MM.1S (cell line): ENCODE data around the gene DCTN2.
"Not testable (repeated sequence)": the region's sequence is repeated elsewhere in the genome, so short reads cannot be mapped to it uniquely, and the experiment has no call there.

Source experiments
- DNase-seq: peaks from one replicate; pipeline ENCODE4 v3.0.0-alpha.2; 2015
- H2AFZ ChIP-seq: fragments of 300-600 bp; sonication (generic); 2 replicates; pipeline ENCODE4 v1.6.0; 2016; ENCODE audit warnings: antibody characterized with exemption, low read length
- H3F3A ChIP-seq: fragments of 300-600 bp; sonication (generic); 2 replicates; pipeline ENCODE4 v1.6.1; 2016; ENCODE audit warnings: mild to moderate bottlenecking, antibody characterized with exemption, low read length, moderate library complexity, mixed read lengths; ENCODE audit not compliant: insufficient read depth
- H3K27ac ChIP-seq: fragments of 300-600 bp; sonication (generic); 2 replicates; pipeline ENCODE4 v1.5.1; 2016; ENCODE audit warnings: mild to moderate bottlenecking, low read length
- H3K27me3 ChIP-seq: fragments of 300-600 bp; sonication (generic); replicated peaks from 2 replicates; pipeline ENCODE4 v1.6.0; 2016; ENCODE audit warnings: low read length; ENCODE audit not compliant: insufficient read depth
- H3K36me3 ChIP-seq: fragments of 300-600 bp; sonication (generic); replicated peaks from 2 replicates; pipeline ENCODE4 v1.6.1; 2016; ENCODE audit warnings: mild to moderate bottlenecking, low read length, mixed read lengths; ENCODE audit not compliant: insufficient read depth
- H3K4me1 ChIP-seq: fragments of 300-600 bp; sonication (generic); 2 replicates; pipeline ENCODE4 v1.6.1; 2016; ENCODE audit warnings: low read length, mixed read lengths
- H3K4me2 ChIP-seq: fragments of 300-600 bp; sonication (generic); 2 replicates; pipeline ENCODE4 v1.6.0; 2016; ENCODE audit warnings: low read depth, low read length
- H3K4me3 ChIP-seq: fragments of 300-600 bp; sonication (generic); 2 replicates; pipeline ENCODE4 v1.5.1; 2016; ENCODE audit warnings: low read length, mixed read lengths
- H3K79me2 ChIP-seq: fragments of 300-600 bp; sonication (generic); 2 replicates; pipeline ENCODE4 v1.6.1; 2016; ENCODE audit warnings: mixed run types, low read length, mixed read lengths
- H3K9ac ChIP-seq: fragments of 300-600 bp; sonication (generic); 2 replicates; pipeline ENCODE4 v1.6.1; 2016; ENCODE audit warnings: low read length, mixed read lengths
- H3K9me2 ChIP-seq: fragments of 300-600 bp; sonication (generic); replicated peaks from 2 replicates; pipeline ENCODE4 v1.6.1; 2016; ENCODE audit warnings: mild to moderate bottlenecking, low read length, mixed read lengths; ENCODE audit not compliant: insufficient read depth
- H3K9me3 ChIP-seq: fragments of 300-600 bp; sonication (generic); replicated peaks from 2 replicates; pipeline ENCODE4 v1.6.1; 2016; ENCODE audit warnings: mild to moderate bottlenecking, low read length, mixed read lengths; ENCODE audit not compliant: insufficient read depth
- H4K20me1 ChIP-seq: fragments of 300-600 bp; sonication (generic); 2 replicates; pipeline ENCODE4 v1.6.1; 2016; ENCODE audit warnings: mild to moderate bottlenecking, low read length, moderate library complexity, mixed read lengths; ENCODE audit not compliant: insufficient read depth
- CTCF ChIP-seq: fragments of 300-600 bp; sonication (generic); IDR thresholded peaks from 2 replicates; pipeline ENCODE4 v1.5.1; 2016; ENCODE audit warnings: antibody characterized with exemption, low read length, mixed read lengths
- EZH2 ChIP-seq: fragments of 300-600 bp; sonication (generic); optimal IDR thresholded peaks from 2 replicates; pipeline ENCODE3; 2017; ENCODE audit warnings: low read depth, mild to moderate bottlenecking, antibody characterized with exemption, low read length, mixed read lengths
- EZH2phosphoT487 ChIP-seq: fragments of 300-600 bp; sonication (generic); IDR thresholded peaks from 2 replicates; pipeline ENCODE4 v1.6.1; 2018; ENCODE audit warnings: antibody characterized with exemption, low read length

Gene DCTN2

GRCh38 chr12:57518176-57518919 lies 28.6 kb downstream of the DCTN2 start:
- H3K9me2 ChIP-seq, result no peaks in the 10 kb centered on the region
- H3K79me2 ChIP-seq, result peaks cover 43% of the 10 kb centered on the region
- H3K9ac ChIP-seq, result no peak overlapping the region
- no peak overlapping the region for H3K27ac ChIP-seq
- TF ChIP-seq EZH2phosphoT487 (no peak), CTCF (no peak), EZH2 (no peak)
- H3K9me3 ChIP-seq, result no peaks in the 10 kb centered on the region
- peaks cover 50% of the 10 kb centered on the region for H3F3A ChIP-seq
- no peaks in the 10 kb centered on the region for H3K27me3 ChIP-seq
- no peaks in the 10 kb centered on the region for H4K20me1 ChIP-seq
- peak overlapping the region; percentile 83 for H3K4me2 ChIP-seq
- H3K36me3 ChIP-seq, result peaks cover 18% of the 10 kb centered on the region
- H2AFZ ChIP-seq, result no peak overlapping the region
- no peak overlapping the region for H3K4me3 ChIP-seq
- peaks cover 19% of the 10 kb centered on the region for H3K4me1 ChIP-seq
- no peak for DNase-seq

GRCh38 chr12:57517718-57518117 lies 29.3 kb downstream of the DCTN2 start:
- H3K27me3 ChIP-seq, H3K9me3 ChIP-seq, H3K4me3 ChIP-seq, H2AFZ ChIP-seq, H3K27ac ChIP-seq, H3K9ac ChIP-seq, H3K9me2 ChIP-seq, DNase-seq, H4K20me1 ChIP-seq, H3K4me2 ChIP-seq: not testable (repeated sequence)
- Histone ChIP-seq H3K4me1 (peaks cover 19% of the 10 kb centered on the region), H3F3A (peaks cover 51% of the 10 kb centered on the region), H3K36me3 (peaks cover 18% of the 10 kb centered on the region), H3K79me2 (peaks cover 40% of the 10 kb centered on the region)

GRCh38 chr12:57517187-57517586 lies 29.8 kb downstream of the DCTN2 start:
- Histone ChIP-seq H3K9me3 (no peaks in the 10 kb centered on the region), H3K27me3 (no peaks in the 10 kb centered on the region), H2AFZ (no peak overlapping the region), H3K9ac (no peak overlapping the region), H3K4me3 (no peak overlapping the region), H3K4me1 (peaks cover 19% of the 10 kb centered on the region), H3F3A (peaks cover 53% of the 10 kb centered on the region), H3K36me3 (peaks cover 20% of the 10 kb centered on the region), H3K4me2 (no peak overlapping the region), H3K9me2 (no peaks in the 10 kb centered on the region), H3K79me2 (peaks cover 45% of the 10 kb centered on the region), H3K27ac (no peak overlapping the region), H4K20me1 (no peaks in the 10 kb centered on the region)
- no peak for DNase-seq
- no peak for TF ChIP-seq EZH2phosphoT487
- no peak for TF ChIP-seq CTCF
- no peak for TF ChIP-seq EZH2

GRCh38 chr12:57516617-57517153 lies 30.3 kb downstream of the DCTN2 start:
- H3K4me2 ChIP-seq, result no peak overlapping the region
- H3K27ac ChIP-seq, result no peak overlapping the region
- TF ChIP-seq CTCF, result no peak
- no peak for TF ChIP-seq EZH2
- TF ChIP-seq EZH2phosphoT487, result no peak
- H3K36me3 ChIP-seq, result peaks cover 24% of the 10 kb centered on the region
- H2AFZ ChIP-seq, result no peak overlapping the region
- H3K9me2 ChIP-seq, result no peaks in the 10 kb centered on the region
- no peak overlapping the region for H3K9ac ChIP-seq
- H4K20me1 ChIP-seq, result no peaks in the 10 kb centered on the region
- H3K4me3 ChIP-seq, result no peak overlapping the region
- no peaks in the 10 kb centered on the region for H3K9me3 ChIP-seq
- peaks cover 51% of the 10 kb centered on the region for H3F3A ChIP-seq
- no peak for DNase-seq
- H3K27me3 ChIP-seq, result no peaks in the 10 kb centered on the region
- H3K79me2 ChIP-seq, result peaks cover 46% of the 10 kb centered on the region
- H3K4me1 ChIP-seq, result peaks cover 14% of the 10 kb centered on the region
